ENCODE results near the gene FBXW12. TPM values are rescaled to one million over a fixed set of nuclear protein-coding genes. Genes with fewer than 3 reads are reported as not detected.

FBXW12 gene
- total RNA-seq, 1 donor from 2014 or later, result not detected

DNA sequence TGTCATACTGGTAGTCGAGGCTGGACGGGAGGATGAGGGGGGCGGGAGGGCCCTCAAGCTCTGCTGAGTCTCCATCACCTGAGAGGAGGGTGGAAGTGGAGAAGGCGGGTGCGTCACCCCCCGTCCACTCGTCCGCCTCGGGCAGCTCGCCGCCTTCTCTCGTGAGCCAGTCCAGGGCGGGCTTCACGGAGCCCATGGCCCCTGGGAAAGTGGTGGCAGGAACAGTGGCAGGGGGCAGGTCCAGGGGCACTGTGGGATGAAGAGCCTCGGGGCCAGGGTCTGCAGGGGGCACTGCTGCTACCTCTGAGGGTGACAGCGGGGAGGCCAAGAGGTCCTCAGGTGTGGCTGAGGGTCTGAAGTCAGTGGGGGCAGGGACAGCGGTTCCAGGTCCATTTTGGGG, 47.6 kb downstream of the FBXW12 start:
- no peak overlapping the region for H3K4me3 ChIP-seq
- H3K9me3 ChIP-seq, result no peaks in the 10 kb centered on the region
- DNase-seq (no peak), ATAC-seq (no peak)
- intact Hi-C loops (cut with DNase I), result no loop called here
- no peak overlapping the region for H3K27ac ChIP-seq
- peaks cover 19% of the 10 kb centered on the region for H3K36me3 ChIP-seq
- TF ChIP-seq, protein P1, sequence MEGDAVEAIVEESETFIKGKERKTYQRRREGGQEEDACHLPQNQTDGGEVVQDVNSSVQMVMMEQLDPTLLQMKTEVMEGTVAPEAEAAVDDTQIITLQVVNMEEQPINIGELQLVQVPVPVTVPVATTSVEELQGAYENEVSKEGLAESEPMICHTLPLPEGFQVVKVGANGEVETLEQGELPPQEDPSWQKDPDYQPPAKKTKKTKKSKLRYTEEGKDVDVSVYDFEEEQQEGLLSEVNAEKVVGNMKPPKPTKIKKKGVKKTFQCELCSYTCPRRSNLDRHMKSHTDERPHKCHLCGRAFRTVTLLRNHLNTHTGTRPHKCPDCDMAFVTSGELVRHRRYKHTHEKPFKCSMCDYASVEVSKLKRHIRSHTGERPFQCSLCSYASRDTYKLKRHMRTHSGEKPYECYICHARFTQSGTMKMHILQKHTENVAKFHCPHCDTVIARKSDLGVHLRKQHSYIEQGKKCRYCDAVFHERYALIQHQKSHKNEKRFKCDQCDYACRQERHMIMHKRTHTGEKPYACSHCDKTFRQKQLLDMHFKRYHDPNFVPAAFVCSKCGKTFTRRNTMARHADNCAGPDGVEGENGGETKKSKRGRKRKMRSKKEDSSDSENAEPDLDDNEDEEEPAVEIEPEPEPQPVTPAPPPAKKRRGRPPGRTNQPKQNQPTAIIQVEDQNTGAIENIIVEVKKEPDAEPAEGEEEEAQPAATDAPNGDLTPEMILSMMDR (IDR thresholded peaks at IDR 0.05), result no peak
- H3K27me3 ChIP-seq, result no peaks in the 10 kb centered on the region
- peaks cover 8% of the 10 kb centered on the region for H3K4me1 ChIP-seq

DNA sequence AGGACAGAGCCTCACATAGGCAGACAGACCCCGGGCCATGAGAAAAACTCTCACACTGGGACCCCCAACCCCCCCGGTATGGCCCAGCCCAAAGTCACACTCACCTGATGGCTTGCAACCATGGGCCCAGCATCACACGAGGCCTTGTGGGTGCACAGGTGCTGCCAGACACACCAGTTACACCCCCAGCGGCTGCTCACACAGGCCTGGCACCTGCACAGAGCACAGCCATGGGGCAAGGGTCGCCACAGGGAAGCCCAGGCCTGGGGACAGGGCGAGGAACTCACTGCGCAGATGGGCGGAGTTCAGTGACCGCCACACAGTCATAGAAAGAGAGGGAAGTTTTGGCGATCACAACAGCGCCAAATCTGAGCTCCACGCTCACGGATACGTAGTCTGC, 48.5 kb downstream of the FBXW12 start:
- peaks cover 15% of the 10 kb centered on the region for H3K4me1 ChIP-seq
- no peak for ATAC-seq
- no peak overlapping the region for H3K27ac ChIP-seq
- no peak overlapping the region for H3K4me3 ChIP-seq
- peaks cover 19% of the 10 kb centered on the region for H3K36me3 ChIP-seq
- intact Hi-C loops (cut with DNase I), result no loop called here
- no peak for DNase-seq
- TF ChIP-seq, protein P1 (IDR thresholded peaks at IDR 0.05), result no peak
- H3K9me3 ChIP-seq, result no peaks in the 10 kb centered on the region
- no peaks in the 10 kb centered on the region for H3K27me3 ChIP-seq

DNA sequence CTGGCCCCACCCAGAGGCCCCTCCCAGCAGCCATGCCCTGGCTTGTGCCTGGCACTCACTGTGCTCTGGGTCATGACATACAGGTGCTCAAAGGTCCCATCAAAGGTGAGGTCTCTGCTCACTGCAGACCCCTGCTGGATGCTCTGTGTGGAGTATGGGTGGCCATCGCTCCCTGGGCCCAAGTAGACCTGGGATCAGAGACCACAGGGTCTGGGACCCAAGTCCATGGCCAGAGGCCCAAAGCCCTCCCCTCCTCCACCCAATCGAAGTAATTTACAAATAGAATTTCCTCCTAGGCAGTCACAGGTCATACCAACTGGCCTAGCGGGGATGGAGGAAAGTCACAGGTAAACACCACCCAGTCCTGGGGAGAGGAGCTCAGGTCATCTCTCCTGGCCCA, 50.3 kb downstream of the FBXW12 start:
- TF ChIP-seq, protein P1 (IDR thresholded peaks at IDR 0.05), result no peak
- no peak overlapping the region for H3K27ac ChIP-seq
- peaks cover 19% of the 10 kb centered on the region for H3K36me3 ChIP-seq
- intact Hi-C loops (cut with DNase I), result no loop called here
- no peak for ATAC-seq
- no peak overlapping the region for H3K4me3 ChIP-seq
- no peaks in the 10 kb centered on the region for H3K27me3 ChIP-seq
- no peaks in the 10 kb centered on the region for H3K9me3 ChIP-seq
- H3K4me1 ChIP-seq, result peaks cover 30% of the 10 kb centered on the region
- no peak for DNase-seq

DNA sequence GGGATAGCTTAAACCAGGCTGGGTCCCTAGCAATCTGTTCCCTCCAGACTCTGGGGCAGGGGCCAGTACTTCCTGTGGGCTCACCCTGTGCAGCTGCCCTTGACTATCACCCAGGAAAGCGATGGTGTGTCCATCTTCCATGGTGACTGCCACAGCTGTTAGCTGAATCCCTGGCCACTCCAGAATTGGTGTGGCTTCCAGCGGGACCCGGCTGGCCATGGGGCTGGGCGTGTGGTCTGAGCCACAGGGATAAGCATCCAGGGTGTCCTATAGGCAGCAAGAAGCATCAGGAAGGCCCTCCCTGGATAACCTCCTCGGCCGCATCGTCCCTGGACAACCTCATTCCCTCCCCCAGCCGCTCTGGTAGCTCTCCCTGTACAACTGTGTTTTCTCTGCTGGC, 50.7 kb downstream of the FBXW12 start:
- intact Hi-C loops (cut with DNase I), result no loop called here
- DNase-seq (no peak), ATAC-seq (no peak)
- Histone ChIP-seq H3K27ac (no peak overlapping the region), H3K27me3 (no peaks in the 10 kb centered on the region), H3K4me1 (peaks cover 34% of the 10 kb centered on the region), H3K4me3 (no peak overlapping the region), H3K36me3 (peaks cover 15% of the 10 kb centered on the region), H3K9me3 (no peaks in the 10 kb centered on the region)
- TF ChIP-seq, protein P1 (IDR thresholded peaks at IDR 0.05), result no peak

DNA sequence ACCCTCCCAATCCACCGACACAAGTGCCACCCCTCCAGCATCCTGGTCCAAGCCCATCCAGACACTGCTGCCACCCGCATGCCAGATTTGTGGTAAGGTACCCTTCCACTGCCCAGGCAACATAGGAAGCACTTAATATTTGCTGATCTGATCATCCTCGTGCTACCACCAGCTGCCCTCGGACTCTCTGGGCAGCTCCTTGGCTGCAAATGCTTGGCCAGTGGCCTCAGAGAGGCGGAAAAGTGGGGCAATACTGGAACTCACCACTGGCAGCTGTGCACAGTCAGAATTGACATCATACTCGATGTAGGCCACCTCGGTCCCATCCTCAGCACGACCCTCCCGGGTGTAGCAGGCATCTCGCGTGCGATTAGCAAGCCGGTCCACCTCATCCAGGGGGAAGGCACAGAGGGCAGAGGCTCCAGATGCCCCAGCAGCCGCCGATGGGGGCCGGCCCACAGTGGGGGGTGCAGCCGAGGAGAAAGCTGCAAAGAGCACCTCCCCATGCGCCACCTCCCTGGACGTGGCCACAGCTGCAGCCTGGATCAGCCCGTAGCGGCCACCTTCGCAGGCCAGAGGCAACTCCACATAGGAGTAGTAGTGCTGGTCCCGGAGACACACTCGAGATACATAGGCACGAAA, 51.3 kb downstream of the FBXW12 start:
- H3K36me3 ChIP-seq, result peaks cover 13% of the 10 kb centered on the region
- H3K27ac ChIP-seq, result no peak overlapping the region
- H3K4me1 ChIP-seq, result peaks cover 41% of the 10 kb centered on the region
- no peak for DNase-seq
- TF ChIP-seq, protein P1 (IDR thresholded peaks at IDR 0.05), result no peak
- H3K4me3 ChIP-seq, result no peak overlapping the region
- H3K9me3 ChIP-seq, result no peaks in the 10 kb centered on the region
- H3K27me3 ChIP-seq, result no peaks in the 10 kb centered on the region
- no peak for ATAC-seq
- intact Hi-C loops (cut with DNase I), result no loop called here

Measured in upper lobe of right lung (tissue), 1 donor.